ENCODE measurements around the gene MAGT1. TPM values are rescaled to one million over a fixed set of nuclear protein-coding genes. Genes with fewer than 3 reads are reported as not detected.
"Not testable (repeated sequence)": the region's sequence is repeated elsewhere in the genome, so short reads cannot be mapped to it uniquely, and the experiment has no call there.

MAGT1 gene
- total RNA-seq, 1 experiment from 2014 or later: 49.4 TPM

- DNase-seq (ENCODE audit: low read depth): no peak
Observed at GRCh38 chrX:77875372-77875771, 19.9 kb downstream of the MAGT1 start.

DNA sequence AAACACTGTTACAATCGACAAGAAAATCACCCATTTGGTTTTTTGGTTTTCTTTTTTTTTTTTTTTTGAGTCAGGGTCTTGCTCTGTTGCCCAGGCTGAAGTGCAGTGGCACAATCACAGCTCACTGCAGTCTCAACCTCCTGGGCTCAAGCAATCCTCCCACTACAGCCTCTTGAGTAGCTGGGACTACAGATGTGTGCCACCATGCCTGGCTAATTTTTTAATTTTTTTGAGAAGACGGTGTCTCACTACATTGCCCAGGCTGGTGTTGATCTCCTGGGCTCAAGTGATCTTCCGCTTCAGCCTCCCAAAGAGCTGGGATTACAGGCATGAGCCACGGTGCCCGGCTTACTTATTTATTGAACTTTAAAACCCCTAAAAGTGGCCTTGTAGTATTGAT lies 63.7 kb downstream of the MAGT1 start:
- DNase-seq (ENCODE audit: low read depth): not testable (repeated sequence)

- not testable (repeated sequence) for DNase-seq (ENCODE audit: low read depth)
Observed at GRCh38 chrX:77821989-77822388, 73.2 kb downstream of the MAGT1 start.

DNA sequence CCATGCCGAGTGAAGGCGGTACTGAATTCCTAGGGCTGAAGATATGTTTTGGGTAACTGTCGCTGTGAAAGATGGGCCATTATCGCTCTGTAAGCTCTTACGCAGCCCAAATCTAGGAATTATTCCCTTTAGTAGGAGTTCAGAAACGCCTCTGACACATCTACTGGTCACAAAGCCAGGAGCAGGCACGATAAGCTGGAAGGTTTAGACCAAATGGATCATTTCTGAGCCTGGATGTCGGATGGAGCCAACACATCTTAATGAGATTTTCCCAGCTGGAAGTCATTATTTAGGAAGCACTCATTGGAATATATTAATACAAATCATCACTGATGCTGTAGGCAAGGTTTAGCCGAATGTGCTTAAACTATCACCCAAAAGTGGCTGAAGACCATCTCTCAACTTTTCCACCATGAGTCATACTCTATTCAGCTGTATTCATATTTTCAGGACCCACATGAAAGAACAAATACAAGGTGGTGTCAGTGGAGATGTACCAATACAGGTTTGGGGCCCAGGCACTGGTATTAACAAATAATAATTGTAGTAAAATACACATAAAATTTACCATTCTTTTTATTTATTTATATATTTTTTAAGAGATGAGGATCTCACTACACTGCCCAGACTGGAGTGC lies 75.0 kb downstream of the MAGT1 start:
- no peak for DNase-seq (ENCODE audit: low read depth)

GRCh38 chrX:77814210-77814609 lies 81.0 kb downstream of the MAGT1 start:
- DNase-seq (ENCODE audit: low read depth): no peak

GRCh38 chrX:77802201-77802600 lies 93.0 kb downstream of the MAGT1 start:
- no peak for DNase-seq (ENCODE audit: low read depth)

DNA sequence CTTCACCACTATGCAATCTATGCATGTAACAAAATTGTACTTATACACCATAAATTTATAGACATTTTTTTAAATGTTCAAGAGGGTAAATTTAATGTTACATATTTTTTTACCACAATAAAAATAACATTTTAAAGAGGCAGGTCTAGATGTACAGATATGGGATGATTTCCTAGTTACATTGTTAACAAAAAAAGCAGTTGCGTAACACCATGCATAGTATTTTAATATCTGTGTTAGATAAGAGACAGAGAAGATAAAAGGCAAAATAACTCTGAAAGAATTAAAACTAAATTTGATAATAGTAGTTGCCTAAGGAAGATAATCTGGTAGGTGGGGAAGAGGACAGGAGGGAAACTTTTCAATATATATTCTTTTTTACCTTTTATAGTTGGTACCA lies 100.1 kb downstream of the MAGT1 start:
- no peak for DNase-seq (ENCODE audit: low read depth)

DNA sequence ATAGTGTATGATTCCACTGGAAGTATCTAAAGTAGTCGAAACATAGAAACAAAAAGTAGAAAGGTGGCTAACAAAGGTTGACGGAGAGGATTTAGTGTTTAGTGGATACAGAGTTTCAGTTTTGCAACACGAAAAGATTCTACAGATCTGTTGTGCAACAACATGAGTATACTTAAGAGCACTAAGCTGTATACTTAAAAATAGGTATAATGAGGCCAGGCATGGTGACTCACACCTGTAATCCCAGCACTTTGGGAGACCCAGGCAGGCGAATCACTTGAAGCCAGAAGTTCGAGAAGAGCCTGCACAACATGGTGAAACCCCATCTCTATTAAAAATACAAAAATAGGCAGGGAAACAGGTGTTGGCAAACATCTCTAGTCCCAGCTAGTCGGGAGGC lies 101.3 kb downstream of the MAGT1 start:
- DNase-seq (ENCODE audit: low read depth): no peak

DNA sequence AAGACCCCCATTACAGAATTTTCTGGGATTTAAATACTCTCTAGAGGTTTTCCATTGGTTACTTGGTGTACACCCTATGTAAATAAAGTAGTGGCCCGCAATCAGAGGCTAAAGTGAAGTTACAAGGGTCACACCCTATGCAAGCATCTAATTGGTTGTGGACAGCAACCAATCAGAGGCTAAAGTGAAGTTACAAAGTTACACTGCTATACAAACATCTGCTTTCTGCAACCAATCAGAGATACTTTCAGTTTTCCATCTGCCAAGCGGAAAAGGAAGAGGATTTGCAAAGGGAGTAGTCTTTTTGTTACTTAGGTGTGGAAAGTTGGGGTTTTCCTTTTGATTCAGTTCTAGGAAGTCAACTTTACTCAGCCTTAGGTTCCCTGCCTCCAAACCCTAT lies 107.2 kb downstream of the MAGT1 start:
- peak; percentile 16 for DNase-seq (ENCODE audit: low read depth)

GRCh38 chrX:77786365-77786680 lies 108.9 kb downstream of the MAGT1 start:
- DNase-seq (ENCODE audit: low read depth): no peak

- peak; percentile 78 for DNase-seq (ENCODE audit: low read depth)
Observed at GRCh38 chrX:77785486-77786364, 109.5 kb downstream of the MAGT1 start, which contains the start of gene ATRX. TSS of gene ATRX (minus strand) at chrX:77786216. CDS start at chrX:77786001, 215 bp downstream.

DNA sequence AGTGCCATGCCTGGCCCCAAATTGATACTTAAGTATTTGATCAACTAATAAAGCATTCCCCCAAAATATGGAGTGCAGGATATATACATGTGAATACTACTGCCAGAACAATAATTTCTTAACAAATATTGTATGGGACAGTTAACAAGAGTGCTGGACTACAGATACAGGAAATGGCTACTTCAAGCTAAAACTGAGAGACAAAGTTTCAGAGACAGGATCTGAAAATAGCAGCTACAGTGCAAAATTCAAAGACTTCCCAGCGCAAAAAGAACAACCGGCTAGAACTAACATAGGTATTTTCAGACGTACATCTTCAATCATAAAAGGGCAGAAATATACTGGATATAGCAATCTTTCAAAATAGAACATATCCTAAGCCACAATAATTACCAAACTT lies 115.5 kb downstream of the MAGT1 start:
- no peak for DNase-seq (ENCODE audit: low read depth)

DNA sequence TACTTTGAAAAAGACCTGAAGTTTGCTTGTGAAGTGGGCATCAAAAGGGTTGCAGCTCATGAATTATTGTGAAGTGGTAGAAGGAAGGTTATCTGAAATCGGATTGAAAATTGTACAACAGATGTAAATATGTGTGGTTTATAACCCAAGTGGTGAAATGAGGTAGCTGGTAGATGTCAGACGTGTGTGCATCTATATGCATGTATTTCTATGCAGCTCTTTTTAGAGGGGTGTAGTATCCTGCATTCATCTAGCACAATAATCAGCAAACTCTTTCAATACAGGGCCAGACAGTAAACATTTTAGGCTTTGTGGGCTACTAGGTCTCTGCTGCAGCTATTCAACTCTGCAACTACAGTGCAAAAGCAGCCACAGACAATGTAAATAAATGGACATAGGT lies 118.6 kb downstream of the MAGT1 start:
- no peak for DNase-seq (ENCODE audit: low read depth)

Small RNA genes lying within 50 kb of the gene (small RNA-seq; reads per million reads assigned to genes)
- gene RN7SL460P (not detected), gene RNU6-854P (not detected)

Other genes starting within 250 kb of the MAGT1 start
- gene ATRX, start 109.2 kb downstream of the MAGT1 start, total RNA-seq (2014; rRNA removed; shearing (Covaris generic)): 27.5 and 41.2 TPM in 2 replicates
- 382 and 476 TPM in 2 replicates for gene COX7B, start 4.0 kb upstream of the MAGT1 start, total RNA-seq (2014; rRNA removed; shearing (Covaris generic))
- gene ATP7A, start 15.3 kb upstream of the MAGT1 start, total RNA-seq (2014; rRNA removed; shearing (Covaris generic)): 3.1 and 3.3 TPM in 2 replicates
- 0.84 and 1.4 TPM in 2 replicates for gene PGAM4, start 74.2 kb upstream of the MAGT1 start, total RNA-seq (2014; rRNA removed; shearing (Covaris generic))
- gene PGK1, start 208.8 kb upstream of the MAGT1 start, total RNA-seq (2014; rRNA removed; shearing (Covaris generic)): 365 and 374 TPM in 2 replicates
- 17.8 and 22.0 TPM in 2 replicates for gene TAF9B, start 244.2 kb upstream of the MAGT1 start, total RNA-seq (2014; rRNA removed; shearing (Covaris generic))